ENCODE results near the gene CYREN.
"Not testable (repeated sequence)": the region's sequence is repeated elsewhere in the genome, so short reads cannot be mapped to it uniquely, and the experiment has no call there.

CYREN gene

DNA sequence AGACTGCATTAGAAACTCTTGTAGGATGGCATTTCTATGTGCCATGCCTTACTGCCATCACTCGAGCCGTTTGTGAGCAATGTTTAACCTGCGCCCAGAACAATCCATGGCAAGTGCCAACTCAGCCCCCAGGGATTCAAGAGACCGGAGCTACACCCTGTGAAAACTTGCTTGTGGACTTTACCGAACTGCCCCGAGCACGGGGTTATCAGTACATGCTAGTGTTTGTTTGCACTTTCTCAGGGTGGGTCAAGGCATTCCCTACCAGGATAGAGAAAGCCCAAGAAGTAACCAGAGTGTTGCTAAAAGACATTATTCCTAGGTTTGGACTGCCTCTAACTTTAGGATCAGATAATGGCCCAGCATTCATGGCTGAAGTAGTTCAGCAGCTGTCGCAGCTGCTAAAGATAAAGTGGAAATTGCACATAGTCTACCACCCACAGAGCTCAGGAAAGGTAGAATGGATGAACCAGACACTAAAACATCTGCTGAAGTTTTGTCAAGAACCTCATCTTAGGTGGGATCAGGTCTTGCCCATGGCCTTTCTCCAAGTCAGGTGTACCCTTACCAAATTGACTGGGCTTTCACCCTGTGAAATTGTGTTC, 8.9 kb upstream of the CYREN start:
- in situ Hi-C loops (cut with HindIII; ENCODE audit: low sequenced_read_pairs): no loop called here

- in situ Hi-C loops (cut with HindIII; ENCODE audit: low sequenced_read_pairs): no loop called here
Measured at GRCh38 chr7:135178364-135178763, 7.9 kb upstream of the CYREN start.

- in situ Hi-C loops (cut with HindIII; ENCODE audit: low sequenced_read_pairs): no loop called here
Measured at GRCh38 chr7:135177028-135177696, 6.7 kb upstream of the CYREN start.

- in situ Hi-C loops (cut with HindIII; ENCODE audit: low sequenced_read_pairs): no loop called here
Measured at GRCh38 chr7:135175931-135176330, 5.4 kb upstream of the CYREN start.

DNA sequence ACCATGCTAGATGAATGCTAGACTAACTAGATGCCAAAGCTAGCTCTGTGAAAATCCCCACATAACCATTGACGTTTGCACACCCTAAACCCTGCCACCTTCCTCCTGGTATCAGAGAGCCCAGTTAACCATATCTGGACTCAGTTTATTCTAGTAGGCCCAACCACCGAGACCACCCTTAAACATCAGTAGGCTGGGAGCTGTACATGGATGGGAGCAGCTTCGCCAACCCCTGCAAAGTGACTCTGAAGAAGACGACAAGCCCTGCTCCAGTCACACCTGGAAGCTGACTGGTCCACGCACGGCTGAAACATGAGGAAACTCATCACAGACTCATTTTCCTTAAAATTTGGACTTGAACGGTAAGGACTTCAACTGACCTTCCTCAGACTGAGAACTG, 4.4 kb upstream of the CYREN start:
- in situ Hi-C loops (cut with HindIII; ENCODE audit: low sequenced_read_pairs): no loop called here

DNA sequence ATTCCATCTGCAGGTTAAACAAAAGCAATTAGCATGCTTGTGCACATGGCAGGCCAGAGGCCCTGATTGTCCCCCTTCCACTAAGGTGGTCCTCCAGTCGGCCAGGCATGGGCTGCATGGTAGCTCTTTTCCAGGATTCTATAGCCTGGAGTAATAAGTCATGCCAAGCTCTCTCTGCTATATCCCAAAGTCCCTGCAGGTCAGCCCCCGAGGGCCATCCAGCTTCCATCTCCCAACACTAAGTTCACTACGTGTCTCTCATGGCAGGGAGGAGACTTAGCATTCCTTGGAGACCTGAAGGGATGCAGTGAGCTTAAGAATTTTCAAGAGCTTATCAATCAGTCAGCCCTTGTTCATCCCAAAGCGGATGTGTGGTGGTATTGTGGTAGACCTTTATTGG, 3.4 kb upstream of the CYREN start:
- in situ Hi-C loops (cut with HindIII; ENCODE audit: low sequenced_read_pairs): not testable (repeated sequence)

DNA sequence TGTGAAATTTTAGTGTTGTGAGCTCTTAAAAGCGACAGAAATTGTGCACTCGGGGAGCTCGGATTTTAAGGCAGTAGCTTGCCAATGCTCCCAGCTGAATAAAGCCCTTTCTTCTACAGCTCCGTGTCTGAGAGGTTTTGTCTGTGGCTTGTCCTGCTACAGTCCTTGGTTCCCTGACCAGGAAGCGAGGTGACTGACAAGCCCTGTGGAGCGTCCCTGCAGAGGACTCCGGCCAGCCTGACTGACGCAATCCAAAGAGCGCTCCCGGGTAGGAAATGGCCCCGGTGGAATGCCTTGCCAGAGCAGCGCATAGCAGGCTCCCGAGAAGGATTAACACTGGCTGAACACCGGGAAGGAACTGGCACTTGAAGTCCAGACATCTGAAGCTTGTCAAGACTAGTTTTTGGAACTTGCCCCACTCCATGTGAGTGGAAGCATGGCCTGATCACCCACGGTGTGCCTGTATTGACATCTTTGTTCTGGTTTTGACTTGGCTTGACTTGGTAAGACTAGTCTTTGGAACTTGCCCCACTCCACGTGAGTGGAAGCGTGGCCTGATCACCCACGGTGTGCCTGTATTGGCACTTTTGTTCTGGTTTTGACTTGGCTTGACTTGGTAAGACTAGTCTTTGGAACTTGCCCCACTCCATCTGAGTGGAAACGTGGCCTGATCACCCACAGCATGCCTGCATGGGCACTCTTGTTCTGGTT, 1.2 kb upstream of the CYREN start:
- in situ Hi-C loops (cut with HindIII; ENCODE audit: low sequenced_read_pairs): not testable (repeated sequence)

DNA sequence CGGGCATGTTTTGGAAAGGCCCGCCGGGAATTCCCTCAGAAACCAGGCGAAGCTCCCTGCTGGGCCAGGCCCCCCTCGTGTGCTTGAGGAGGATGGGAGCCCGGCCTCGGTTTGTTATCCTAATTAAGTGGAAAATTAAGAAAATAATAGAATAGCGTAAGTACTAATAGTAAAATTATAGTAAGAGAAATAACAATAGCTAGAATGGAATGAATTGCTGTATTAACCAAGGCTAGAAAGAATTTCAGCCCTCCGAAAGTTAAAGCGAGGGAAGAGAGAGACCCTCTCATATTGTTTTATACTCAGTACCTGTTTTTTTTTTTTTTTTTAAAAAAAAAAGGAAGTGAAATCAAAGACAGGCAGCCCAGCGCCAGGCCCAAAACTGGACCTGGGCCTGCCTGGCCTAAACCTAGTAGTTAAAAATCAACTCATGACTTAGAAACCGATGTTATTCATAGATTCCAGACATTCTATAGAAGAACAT, 533 bp upstream of the CYREN start:
- in situ Hi-C loops (cut with HindIII; ENCODE audit: low sequenced_read_pairs): not testable (repeated sequence)

DNA sequence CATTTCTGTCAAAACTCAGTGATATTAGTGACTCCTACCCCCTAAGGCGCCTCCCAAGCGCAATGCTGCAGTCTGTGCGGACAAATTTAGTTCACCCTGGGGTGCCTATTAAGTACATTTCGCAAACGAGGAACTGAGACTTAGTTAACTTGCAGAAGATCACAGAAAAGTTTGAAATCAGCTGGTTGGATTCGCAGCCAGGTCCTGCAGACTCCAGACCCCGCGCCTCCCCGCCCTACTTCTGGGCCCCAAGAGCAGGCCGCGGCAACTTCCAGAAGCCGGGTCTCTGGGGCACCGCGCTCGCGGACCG, 588 bp downstream of the CYREN start:
- in situ Hi-C loops (cut with HindIII; ENCODE audit: low sequenced_read_pairs): loop anchor here (10.0 kb wide), 2 partner anchors 185 to 525 kb away; partner anchors contain the start of genes AGBL3 and BPGM

DNA sequence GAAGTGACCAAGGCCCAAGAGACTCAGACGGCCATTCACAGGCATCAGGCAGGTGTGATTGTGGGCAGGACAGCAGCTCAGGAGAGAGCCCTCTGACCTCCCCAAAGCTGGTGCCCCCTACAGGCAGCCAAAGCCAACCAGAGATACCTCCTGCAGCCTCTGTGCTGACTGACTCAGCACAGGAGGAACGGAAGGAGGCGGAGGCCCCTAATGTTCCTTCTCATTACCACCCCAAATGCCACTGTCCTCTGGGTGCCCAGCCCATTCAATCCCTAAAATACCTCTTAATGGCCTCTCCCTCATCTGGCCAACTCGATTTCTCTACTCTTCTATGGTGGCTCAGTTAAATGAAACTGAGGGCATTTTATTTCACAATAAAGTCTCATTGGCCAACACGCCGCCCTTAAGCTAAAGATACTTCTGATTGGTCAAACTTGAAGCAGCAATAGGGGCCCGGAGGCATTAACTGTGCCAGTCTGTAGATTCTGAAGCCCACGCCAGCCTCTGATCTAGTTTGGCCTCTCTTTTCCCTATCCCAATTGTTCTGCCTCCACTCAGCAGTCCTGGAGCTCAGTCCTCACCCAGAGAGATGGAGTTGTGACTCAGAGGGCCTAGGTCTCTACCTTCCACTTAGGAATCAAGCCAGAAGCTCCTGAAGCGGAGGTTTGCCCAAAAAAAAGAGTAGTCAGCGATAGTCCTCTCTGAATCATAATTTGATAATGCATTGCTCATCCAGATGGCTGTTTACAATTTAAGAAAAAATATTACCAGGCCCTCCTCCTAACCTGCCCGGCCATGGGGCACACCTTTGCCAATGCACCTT, 1.2 kb downstream of the CYREN start:
- in situ Hi-C loops (cut with HindIII; ENCODE audit: low sequenced_read_pairs): loop anchor here (10.0 kb wide), 2 partner anchors 185 to 525 kb away; partner anchors contain the start of genes AGBL3 and BPGM

DNA sequence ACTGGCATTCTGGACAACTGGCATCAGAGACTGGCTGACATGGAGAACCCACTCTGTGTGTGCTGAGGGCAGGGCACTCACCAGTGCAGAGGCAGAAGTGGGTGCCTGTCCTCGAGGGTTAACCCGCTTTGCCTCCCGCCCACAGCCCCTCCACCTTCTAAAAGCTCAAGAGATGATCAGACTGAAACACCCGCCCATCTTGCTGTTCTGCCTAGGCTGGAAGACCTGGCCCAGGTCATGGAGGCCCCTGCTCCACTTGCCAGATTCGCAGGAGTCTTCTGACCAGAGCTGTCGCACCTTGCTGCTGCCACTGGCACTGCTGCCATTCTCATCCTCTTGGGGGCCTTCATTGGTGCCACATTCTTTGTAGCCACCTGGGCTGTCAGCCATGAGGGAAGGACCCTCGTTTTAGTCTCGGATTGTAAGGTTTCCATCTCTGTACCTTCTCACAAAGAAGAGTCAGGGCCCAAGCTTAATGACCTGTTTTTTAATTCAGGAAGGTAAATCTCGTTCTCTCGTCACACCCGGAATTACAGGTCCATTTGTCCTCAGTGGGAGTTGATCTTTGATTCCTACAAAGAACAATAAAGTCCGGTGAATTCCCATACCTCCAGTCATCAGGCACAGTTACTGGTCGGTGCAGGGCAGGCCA, 1.9 kb downstream of the CYREN start:
- in situ Hi-C loops (cut with HindIII; ENCODE audit: low sequenced_read_pairs): loop anchor here (10.0 kb wide), 2 partner anchors 184 to 524 kb away; partner anchors contain the start of genes AGBL3 and BPGM

GRCh38 chr7:135168001-135168400, 2.5 kb downstream of the CYREN start:
- in situ Hi-C loops (cut with HindIII; ENCODE audit: low sequenced_read_pairs): loop anchor here (10.0 kb wide), 2 partner anchors 183 to 523 kb away; partner anchors contain the start of genes AGBL3 and BPGM

- in situ Hi-C loops (cut with HindIII; ENCODE audit: low sequenced_read_pairs): loop anchor here (10.0 kb wide), 2 partner anchors 183 to 523 kb away; partner anchors contain the start of genes AGBL3 and BPGM
Measured at GRCh38 chr7:135167365-135167917, 3.1 kb downstream of the CYREN start.

DNA sequence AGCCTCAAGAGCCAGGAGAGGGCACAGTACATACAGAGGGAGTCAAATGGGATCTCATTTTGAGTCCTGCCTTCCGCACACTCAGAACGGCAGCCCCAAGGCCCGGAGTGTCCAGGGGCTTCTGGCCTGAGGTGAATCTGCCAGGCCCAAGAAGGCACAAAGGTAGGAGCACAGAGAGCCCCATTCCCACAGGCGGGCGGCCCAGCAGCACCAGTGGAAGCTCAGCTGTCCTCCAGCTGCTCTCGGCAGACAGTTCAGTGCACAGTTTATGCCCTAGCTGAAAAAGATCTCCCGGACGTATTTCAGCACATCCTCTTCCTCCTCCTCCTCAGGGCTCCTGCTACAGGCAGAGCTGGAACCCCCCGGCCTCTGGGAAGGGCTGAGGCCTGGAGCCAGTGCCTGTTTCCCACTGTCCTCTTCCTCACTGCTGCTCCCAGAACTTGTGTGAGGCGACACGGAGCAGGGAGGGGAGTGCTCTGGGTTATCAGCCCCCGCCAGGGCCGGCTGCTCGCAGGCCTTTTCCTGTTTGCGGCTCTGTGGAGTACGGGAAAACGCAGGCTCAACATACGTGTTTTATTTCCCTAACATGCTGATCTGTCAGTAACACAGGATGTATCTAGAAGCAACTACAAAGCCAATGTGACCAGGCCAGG, 4.0 kb downstream of the CYREN start:
- in situ Hi-C loops (cut with HindIII; ENCODE audit: low sequenced_read_pairs): loop anchor here (10.0 kb wide), 2 partner anchors 182 to 522 kb away; partner anchors contain the start of genes AGBL3 and BPGM

GRCh38 chr7:135165862-135166261, 4.6 kb downstream of the CYREN start:
- in situ Hi-C loops (cut with HindIII; ENCODE audit: low sequenced_read_pairs): loop anchor here (10.0 kb wide), 2 partner anchors 181 to 521 kb away; partner anchors contain the start of genes AGBL3 and BPGM

DNA sequence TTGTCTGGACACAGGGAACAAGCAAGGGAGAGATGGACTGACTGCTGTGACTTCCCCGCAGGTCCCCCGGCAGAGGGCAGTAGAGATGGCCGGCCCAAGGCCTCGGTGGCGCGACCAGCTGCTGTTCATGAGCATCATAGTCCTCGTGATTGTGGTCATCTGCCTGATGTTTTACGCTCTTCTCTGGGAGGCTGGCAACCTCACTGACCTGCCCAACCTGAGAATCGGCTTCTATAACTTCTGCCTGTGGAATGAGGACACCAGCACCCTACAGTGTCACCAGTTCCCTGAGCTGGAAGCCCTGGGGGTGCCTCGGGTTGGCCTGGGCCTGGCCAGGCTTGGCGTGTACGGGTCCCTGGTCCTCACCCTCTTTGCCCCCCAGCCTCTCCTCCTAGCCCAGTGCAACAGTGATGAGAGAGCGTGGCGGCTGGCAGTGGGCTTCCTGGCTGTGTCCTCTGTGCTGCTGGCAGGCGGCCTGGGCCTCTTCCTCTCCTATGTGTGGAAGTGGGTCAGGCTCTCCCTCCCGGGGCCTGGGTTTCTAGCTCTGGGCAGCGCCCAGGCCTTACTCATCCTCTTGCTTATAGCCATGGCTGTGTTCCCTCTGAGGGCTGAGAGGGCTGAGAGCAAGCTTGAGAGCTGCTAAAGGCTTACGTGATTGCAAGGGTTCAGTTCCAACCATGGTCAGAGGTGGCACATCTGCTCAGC, 6.0 kb downstream of the CYREN start:
- in situ Hi-C loops (cut with HindIII; ENCODE audit: low sequenced_read_pairs): loop anchor here (10.0 kb wide), 2 partner anchors 180 to 520 kb away; partner anchors contain the start of genes AGBL3 and BPGM

DNA sequence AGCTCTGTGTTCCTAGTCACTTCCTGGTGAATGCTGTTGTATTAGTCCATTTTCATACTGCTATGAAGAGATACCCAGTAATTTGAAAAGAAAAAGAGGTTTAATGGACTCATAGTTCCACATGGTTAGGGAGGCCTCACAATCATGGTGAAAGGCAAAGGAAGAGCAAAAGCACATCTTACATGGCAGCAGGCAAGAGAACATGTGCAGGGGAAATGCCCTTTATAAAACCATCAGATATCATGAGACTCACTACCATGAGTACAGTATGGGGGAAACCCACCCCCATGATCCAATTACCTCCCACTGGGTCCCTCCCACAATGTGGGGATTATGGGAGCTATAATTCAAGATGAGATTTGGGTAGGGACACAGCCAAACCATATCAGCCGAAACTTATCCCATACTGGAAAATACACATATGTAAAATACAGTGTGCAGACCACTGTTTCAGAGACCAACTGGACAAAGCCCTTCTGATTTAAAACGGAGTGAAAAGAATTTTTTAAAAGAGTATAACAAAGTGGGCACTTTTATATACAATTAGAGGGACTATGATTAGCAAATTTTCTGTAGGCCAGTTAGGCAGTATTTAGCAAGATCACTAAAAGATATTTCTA, 8.0 kb downstream of the CYREN start:
- in situ Hi-C loops (cut with HindIII; ENCODE audit: low sequenced_read_pairs): loop anchor here (10.0 kb wide), 2 partner anchors 178 to 518 kb away; partner anchors contain the start of genes AGBL3 and BPGM

- in situ Hi-C loops (cut with HindIII; ENCODE audit: low sequenced_read_pairs): loop anchor here (10.0 kb wide), 2 partner anchors 177 to 517 kb away; partner anchors contain the start of genes AGBL3 and BPGM
Measured at GRCh38 chr7:135161669-135162068, 8.8 kb downstream of the CYREN start.
